H1 (cell line): ENCODE results near the gene DNAJB7. TPM values are rescaled to one million over a fixed set of nuclear protein-coding genes. Genes with fewer than 3 reads are reported as not detected.

Source experiments
- CHD2 ChIP-seq: IDR thresholded peaks from 2 replicates; pipeline ENCODE4 v1.6.1; 2012; ENCODE audit warnings: low read length, improper control_type of control experiment
- KDM5A ChIP-seq: fragments of 200-600 bp; IDR thresholded peaks from 2 replicates; pipeline ENCODE4 v1.7.1; 2012; ENCODE audit warnings: mild to moderate bottlenecking, low read length, inconsistent platforms, mixed read lengths
- NRF1 ChIP-seq: IDR thresholded peaks from 2 replicates; pipeline ENCODE4 v1.6.1; 2011; ENCODE audit warnings: mild to moderate bottlenecking, low read depth, low read length, improper control_type of control experiment
- RBBP5 ChIP-seq: IDR thresholded peaks from 2 replicates; pipeline ENCODE4 v1.7.1; 2012; ENCODE audit warnings: low read depth, mild to moderate bottlenecking, inconsistent platforms, low read length, moderate library complexity, borderline replicate concordance
- polyA plus RNA-seq, 7 experiments: library from polyadenylated mRNA; depleted of rRNA in 3 of 7; stranded (reverse) in 5 of 7; unstranded in 2 of 7; fragments of >200 nt in 5 of 7; fragments of 200-250 nt in 2 of 7; gene quantifications; 1 replicate in 5 of 7; 2 replicates in 1 of 7; 4 replicates in 1 of 7; pipeline versions ENCODE4 v1.2.1 to v1.2.3, GENCODE V29; 2011 to 2013; ENCODE audit warnings: missing spikeins in 2 of 7, mixed read lengths in 2 of 7
- total RNA-seq: library from RNA; stranded (reverse); fragmentation: NEBNext Ultra II Directional; extraction: Animal tissue kit (Norgen Biotek cat#: 25700); gene quantifications from 2 replicates; pipeline ENCODE4 v1.2.1, GENCODE V29; 2021
- TF ChIP-seq, protein P1 (sequence below): IDR thresholded peaks from 2 replicates; pipeline ENCODE4 v1.6.1; 2011; ENCODE audit warnings: low read depth, mild to moderate bottlenecking, low read length; ENCODE audit not compliant: insufficient read depth
- TF ChIP-seq, protein P2 (sequence below): IDR thresholded peaks from 2 replicates; pipeline ENCODE4 v1.6.1; 2012; ENCODE audit warnings: inconsistent platforms

Gene DNAJB7
- total and polyA plus RNA-seq, 2 of the 8 experiments (the other 6 are each of a cell fraction or from before 2014, with no cell fraction given), result not detected

DNA sequence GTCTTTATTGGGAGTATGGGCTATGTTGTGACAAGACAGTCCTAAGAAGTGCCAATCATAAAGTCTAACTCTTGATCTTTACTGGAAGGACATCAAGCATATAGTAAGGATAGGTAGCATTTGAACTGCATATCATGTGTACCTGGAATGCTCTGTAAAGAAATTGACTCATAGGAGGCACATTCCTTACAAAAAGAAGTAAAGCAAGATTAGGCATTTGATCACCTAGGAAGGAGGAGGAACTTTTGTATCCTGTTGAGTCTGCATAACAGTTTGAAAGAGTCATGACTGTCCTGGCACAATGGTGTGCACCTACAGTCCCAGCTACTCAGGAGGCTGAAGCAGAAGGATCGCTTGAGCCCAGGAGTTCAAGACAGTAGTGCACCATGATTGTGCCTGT lies 42.2 kb upstream of the DNAJB7 start (continued):
- TF ChIP-seq CHD2 (no peak), RBBP5 (no peak), NRF1 (no peak), KDM5A (no peak)
- TF ChIP-seq, protein P1, sequence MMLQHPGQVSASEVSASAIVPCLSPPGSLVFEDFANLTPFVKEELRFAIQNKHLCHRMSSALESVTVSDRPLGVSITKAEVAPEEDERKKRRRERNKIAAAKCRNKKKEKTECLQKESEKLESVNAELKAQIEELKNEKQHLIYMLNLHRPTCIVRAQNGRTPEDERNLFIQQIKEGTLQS, result no peak
- TF ChIP-seq, protein P2, sequence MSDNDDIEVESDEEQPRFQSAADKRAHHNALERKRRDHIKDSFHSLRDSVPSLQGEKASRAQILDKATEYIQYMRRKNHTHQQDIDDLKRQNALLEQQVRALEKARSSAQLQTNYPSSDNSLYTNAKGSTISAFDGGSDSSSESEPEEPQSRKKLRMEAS, result no peak
- TF ChIP-seq, all 59 proteins: peak for 0
